Pancreas (tissue), 10 donors: ENCODE results near the gene YBX2. TPM values are rescaled to one million over a fixed set of nuclear protein-coding genes. Genes with fewer than 3 reads are reported as not detected.

Source experiments
- ATAC-seq, 4 donors: fragments of 200-7000 bp; cut with Tn5 transposase; one replicate each; pipeline versions ENCODE4 v1.8.0 to v1.9.1; 2020; ENCODE audit warnings: mild to moderate bottlenecking in 4 of 4, moderate library complexity in 4 of 4
- DNase-seq, 6 donors: peaks; one replicate each; pipeline ENCODE4 v3.0.0-alpha.2; 2020
- FAIRE-seq: peaks from 2 replicates; lab custom pipeline; 2012; peaks lifted over from hg19 to GRCh38; lab: Jason Lieb, UNC
- H3K27ac ChIP-seq, 4 donors: fragments of 200-600 bp; sonication (generic); 1 replicate in 3 of 4; 2 replicates in 1 of 4; pipeline versions ENCODE4 v1.5.0 to v1.8.0; 2020
- H3K27me3 ChIP-seq, 4 donors: fragments of 200-600 bp; one replicate each; pipeline ENCODE4 v1.8.0; 2021
- H3K36me3 ChIP-seq, 3 donors: fragments of 200-600 bp; sonication (generic) in 1 of 3; one replicate each; pipeline versions ENCODE4 v1.5.0 to v1.8.0; 2020 to 2021
- H3K4me1 ChIP-seq, 3 donors: fragments of 200-600 bp; one replicate each; pipeline ENCODE4 v1.8.0; 2021
- H3K4me3 ChIP-seq, 4 donors: fragments of 200-600 bp; sonication (generic) in 2 of 4; one replicate each; pipeline versions ENCODE4 v1.5.0 to v1.8.0; 2020 to 2021
- H3K9me3 ChIP-seq, 4 donors: fragments of 200-600 bp; one replicate each; pipeline ENCODE4 v1.8.0; 2021
- WGBS, 2 donors: extraction: QIAGEN DNeasy Blood & Tissue Kit; methylation state at CpG; one replicate each; pipeline ENCODE4 v1.1.7; 2013; 5-methylcytosine and 5-hydroxymethylcytosine counted together
- intact Hi-C, 3 donors: fragments of 100-400 bp; cut with DNase I; formaldehyde crosslinking; loops; one replicate each; pipeline versions ENCODE4 v1.11.1 to v1.14.2; 2022
- polyA plus RNA-seq, 2 donors: library from polyadenylated mRNA; stranded (reverse); fragments of 200-250 nt; gene quantifications; one replicate each; pipeline ENCODE4 v1.2.3, GENCODE V29; 2013
- total RNA-seq, 6 donors: library from RNA; stranded (reverse); fragmentation: NEBNext Ultra II Directional in 4 of 6; extraction: Animal tissue kit (Norgen Biotek cat#: 25700) in 4 of 6; gene quantifications; one replicate each; pipeline versions ENCODE4 v1.2.1 to v1.2.4, GENCODE V29; 2021 to 2023
- TF ChIP-seq, protein P1 (sequence below), 4 donors: fragments of 200-600 bp; sonication (generic) in 3 of 4; IDR thresholded peaks; one replicate each; pipeline versions ENCODE4 v1.5.0 to v1.8.0; 2021; ENCODE audit warnings: antibody characterized with exemption in 4 of 4
- donor health status: healthy with polysubstance abuse.
- donor health status: DM: no; HTN: no; CAD: no; lungs with moderate emphysema.
- donor health status: DM: no; HTN: no; CAD: no.
- donor health status: control.
- donor health status: control.
- donor health status: Bipolar disorder and iron deficiency.
- donor health status: DM: yes; HTN: yes; CAD: no.
- donor health status: DM: no; HTN: no; CAD: no.
- donor health status: DM: no; HTN: no; CAD: no.
- donor health status: DM: yes; HTN: yes; CAD: no.

The YBX2 gene
- total and polyA plus RNA-seq, 8 donors, result 0.12 to 1.2 (median 0.41) TPM

DNA sequence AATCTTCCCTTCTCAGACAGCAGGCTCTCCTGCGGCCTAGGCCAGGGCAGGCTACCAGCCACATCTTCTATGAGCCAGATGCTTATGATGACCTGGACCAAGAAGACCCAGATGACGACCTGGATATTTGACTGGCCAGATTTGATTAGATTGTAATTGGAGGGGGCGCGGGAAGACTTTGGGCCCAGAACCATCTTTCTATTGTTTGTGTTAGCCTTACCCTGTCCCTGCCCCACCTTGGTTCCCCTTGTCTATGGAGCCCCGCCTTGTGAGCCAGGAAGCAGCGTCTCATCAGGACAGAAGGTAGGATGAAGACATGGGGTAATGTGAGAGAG is 34.9 kb downstream of the YBX2 start:
- H3K9me3 ChIP-seq, result no peaks in the 10 kb centered on the region
- peak overlapping the region in 1 of 4 donors; percentile 99 for H3K27ac ChIP-seq
- no peak for FAIRE-seq
- peaks cover 4 to 21% (median 6%) of the 10 kb centered on the region in 3 donors for H3K36me3 ChIP-seq
- 79 to 80% methylated on average over 6 of the region's 6 CpGs for WGBS, 2 donors
- ATAC-seq, result no peak
- H3K4me3 ChIP-seq, result peak overlapping the region in 2 of 4 donors; percentile 68 to 81
- peaks cover 0 to 9% (median 6%) of the 10 kb centered on the region in 3 donors for H3K4me1 ChIP-seq
- intact Hi-C loops, result no loop called here
- TF ChIP-seq, protein P1, sequence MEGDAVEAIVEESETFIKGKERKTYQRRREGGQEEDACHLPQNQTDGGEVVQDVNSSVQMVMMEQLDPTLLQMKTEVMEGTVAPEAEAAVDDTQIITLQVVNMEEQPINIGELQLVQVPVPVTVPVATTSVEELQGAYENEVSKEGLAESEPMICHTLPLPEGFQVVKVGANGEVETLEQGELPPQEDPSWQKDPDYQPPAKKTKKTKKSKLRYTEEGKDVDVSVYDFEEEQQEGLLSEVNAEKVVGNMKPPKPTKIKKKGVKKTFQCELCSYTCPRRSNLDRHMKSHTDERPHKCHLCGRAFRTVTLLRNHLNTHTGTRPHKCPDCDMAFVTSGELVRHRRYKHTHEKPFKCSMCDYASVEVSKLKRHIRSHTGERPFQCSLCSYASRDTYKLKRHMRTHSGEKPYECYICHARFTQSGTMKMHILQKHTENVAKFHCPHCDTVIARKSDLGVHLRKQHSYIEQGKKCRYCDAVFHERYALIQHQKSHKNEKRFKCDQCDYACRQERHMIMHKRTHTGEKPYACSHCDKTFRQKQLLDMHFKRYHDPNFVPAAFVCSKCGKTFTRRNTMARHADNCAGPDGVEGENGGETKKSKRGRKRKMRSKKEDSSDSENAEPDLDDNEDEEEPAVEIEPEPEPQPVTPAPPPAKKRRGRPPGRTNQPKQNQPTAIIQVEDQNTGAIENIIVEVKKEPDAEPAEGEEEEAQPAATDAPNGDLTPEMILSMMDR (IDR thresholded peaks at IDR 0.05), result no peak
- DNase-seq, result peak in 1 of 6 donors; percentile 32
- no peaks in the 10 kb centered on the region for H3K27me3 ChIP-seq

DNA sequence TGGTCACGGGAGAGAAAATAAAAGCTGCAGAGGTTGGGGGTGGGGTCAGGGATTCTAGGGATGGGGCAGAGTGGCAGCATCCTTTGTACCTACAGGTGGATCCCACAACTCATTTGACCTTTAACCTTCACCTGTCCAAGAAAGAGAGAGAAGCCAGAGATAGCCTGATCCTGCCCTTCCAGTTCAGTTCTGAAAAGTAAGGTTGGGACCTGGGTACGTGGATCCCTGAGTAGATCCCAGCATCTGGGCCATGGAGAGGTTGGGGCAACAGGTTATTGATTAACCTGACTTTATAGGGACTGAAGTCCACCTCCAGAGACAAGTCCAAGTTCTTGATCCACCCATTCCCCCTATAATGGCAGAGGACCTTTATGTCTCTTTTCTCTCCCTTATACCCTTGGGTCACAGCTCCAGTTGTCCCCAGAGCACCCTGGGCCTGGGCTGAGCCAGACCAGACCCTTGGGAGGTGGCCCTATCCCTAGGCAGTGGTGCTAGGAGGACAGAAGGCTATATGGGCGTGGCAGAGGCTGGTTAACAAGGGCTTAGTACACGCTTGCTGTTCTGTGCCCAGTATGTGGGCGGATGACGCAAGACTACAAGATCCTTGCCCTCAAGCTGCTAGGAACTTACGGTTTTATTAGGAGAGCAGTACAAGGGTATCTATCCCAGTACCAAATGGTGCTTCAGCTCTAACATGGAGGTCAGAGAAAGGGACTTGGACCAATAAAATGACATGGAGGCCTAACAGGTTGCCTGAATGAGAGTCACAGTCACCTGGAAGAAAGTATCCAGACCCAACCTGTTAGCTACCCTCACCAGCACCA is 35.5 kb downstream of the YBX2 start:
- H3K27ac ChIP-seq, result peak overlapping the region in 2 of 4 donors; percentile 30 to 99
- no peaks in the 10 kb centered on the region for H3K9me3 ChIP-seq
- peak overlapping the region in 1 of 4 donors; percentile 81 for H3K4me3 ChIP-seq
- FAIRE-seq (no peak), DNase-seq (peak in 3 of 6 donors; percentile 60 to 69 (median 67)), ATAC-seq (no peak)
- WGBS, 2 donors, result 56 to 59% methylated on average over 7 of the region's 7 CpGs
- peaks cover 0 to 9% (median 6%) of the 10 kb centered on the region in 3 donors for H3K4me1 ChIP-seq
- H3K27me3 ChIP-seq, result no peaks in the 10 kb centered on the region
- intact Hi-C loops, result no loop called here
- TF ChIP-seq, protein P1 (IDR thresholded peaks at IDR 0.05), result no peak
- H3K36me3 ChIP-seq, result peaks cover 4 to 21% (median 6%) of the 10 kb centered on the region in 3 donors

DNA sequence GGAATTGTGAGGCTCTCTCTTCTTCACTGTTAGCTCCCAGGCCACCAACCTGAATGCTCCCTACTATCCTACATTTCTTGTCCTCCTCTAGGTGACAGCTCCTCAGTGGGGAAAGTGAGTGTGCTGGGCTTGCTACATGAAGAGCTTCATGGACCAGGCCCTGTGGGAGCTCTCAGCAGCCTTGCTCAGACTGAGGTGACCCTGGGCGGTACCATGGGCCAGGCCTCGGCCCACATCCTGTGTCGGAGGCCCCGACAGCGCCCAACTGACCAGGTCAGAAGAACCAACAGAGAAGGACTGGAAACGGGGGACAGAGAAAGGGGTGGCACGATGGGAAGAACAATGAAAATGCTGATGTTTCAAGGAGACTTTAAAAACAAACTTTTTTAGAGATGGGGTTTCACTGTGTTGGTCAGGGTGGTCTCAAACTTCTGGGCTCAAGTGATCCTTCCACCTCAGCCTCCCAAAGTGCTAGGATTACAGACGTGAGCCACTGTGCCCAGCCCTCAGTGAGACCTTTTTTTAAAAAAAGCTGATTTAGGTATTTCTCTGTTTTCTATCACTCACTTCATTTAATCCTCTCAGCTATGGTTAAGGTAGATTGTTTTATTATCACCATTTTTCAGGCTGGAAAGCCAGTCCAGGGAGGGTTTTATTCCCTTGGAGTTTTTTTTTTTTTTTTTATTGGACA is 37.5 kb downstream of the YBX2 start:
- no peak overlapping the region for H3K4me3 ChIP-seq
- no peak for FAIRE-seq
- no peaks in the 10 kb centered on the region for H3K27me3 ChIP-seq
- no peaks in the 10 kb centered on the region for H3K9me3 ChIP-seq
- intact Hi-C loops, result no loop called here
- no peak overlapping the region for H3K27ac ChIP-seq
- TF ChIP-seq, protein P1 (IDR thresholded peaks at IDR 0.05), result no peak
- DNase-seq, result no peak
- peaks cover 5 to 16% (median 6%) of the 10 kb centered on the region in 3 donors for H3K4me1 ChIP-seq
- no peak for ATAC-seq
- 87% methylated on average over 8 of the region's 8 CpGs for WGBS, 2 donors
- H3K36me3 ChIP-seq, result peaks cover 4 to 21% (median 6%) of the 10 kb centered on the region in 3 donors

DNA sequence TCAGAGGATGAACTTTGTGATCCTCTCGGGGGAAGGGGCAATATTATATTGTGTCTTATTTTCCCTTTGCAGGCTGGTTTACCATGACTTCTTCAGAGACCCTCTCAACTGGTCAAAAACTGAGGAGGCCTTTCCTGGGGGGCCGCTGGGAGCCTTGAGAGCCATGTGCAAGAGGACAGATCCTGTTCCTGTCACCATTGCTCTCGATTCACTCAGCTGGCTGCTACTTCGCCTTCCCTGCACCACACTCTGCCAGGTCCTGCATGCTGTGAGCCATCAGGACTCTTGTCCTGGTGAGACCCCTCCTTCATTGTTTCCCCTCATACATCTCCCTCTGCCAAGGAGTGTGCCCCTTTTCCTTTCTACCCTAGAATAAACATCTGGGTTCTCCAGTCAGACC is 39.9 kb downstream of the YBX2 start:
- DNase-seq (no peak), ATAC-seq (no peak), FAIRE-seq (no peak)
- H3K27ac ChIP-seq, result no peak overlapping the region
- peaks cover 5 to 25% (median 10%) of the 10 kb centered on the region in 3 donors for H3K4me1 ChIP-seq
- no peak overlapping the region for H3K4me3 ChIP-seq
- H3K27me3 ChIP-seq, result no peaks in the 10 kb centered on the region
- no peaks in the 10 kb centered on the region for H3K9me3 ChIP-seq
- TF ChIP-seq, protein P1 (IDR thresholded peaks at IDR 0.05), result no peak
- peaks cover 4 to 21% (median 6%) of the 10 kb centered on the region in 3 donors for H3K36me3 ChIP-seq
- intact Hi-C loops, result no loop called here
- WGBS, 2 donors, result 86 to 90% methylated on average over 4 of the region's 4 CpGs
